Endothelial cell of umbilical vein (primary cell): ENCODE results near the gene KRTAP10-2. TPM values are rescaled to one million over a fixed set of nuclear protein-coding genes. Genes with fewer than 3 reads are reported as not detected.

Experiments
- BruUV-seq: library from RNA; stranded (reverse); fragments of 400-500 nt; replicated peaks from 2 replicates; lab custom pipeline; 2021; lab: Mats Ljungman, UMichigan
- CTCF ChIA-PET: fragments of 300-600, 350-600 bp; sonication (Branson Sonifier 250); formaldehyde crosslinking; loops from one replicate; lab custom pipeline; 2021; ENCODE audit warnings: antibody characterized with exemption, inconsistent platforms; lab: Charles Lee
- POLR2A ChIA-PET: fragments of 300-600, 350-600 bp; sonication (Branson Sonifier 250); formaldehyde crosslinking; loops from one replicate; lab custom pipeline; 2021; ENCODE audit warnings: antibody characterized with exemption, inconsistent platforms; lab: Charles Lee
- DNase-seq: peaks from one replicate; pipeline ENCODE4 v3.0.0-alpha.2; 2011; ENCODE audit warnings: low read depth, low spot score
- FAIRE-seq: peaks from 2 replicates; lab custom pipeline; 2011; peaks lifted over from hg19 to GRCh38; lab: Jason Lieb, UNC
- H2AFZ ChIP-seq: 2 replicates; pipeline ENCODE4 v1.6.0; 2012; ENCODE audit warnings: low read depth, low read length, control low read depth, inconsistent platforms
- H3K27ac ChIP-seq: 2 replicates; pipeline ENCODE4 v1.5.1; 2011; ENCODE audit warnings: low read depth, mild to moderate bottlenecking, control low read depth, low read length, moderate library complexity; ENCODE audit not compliant: insufficient read depth
- H3K27me3 ChIP-seq, 2 experiments: 2 replicates each; pipeline versions ENCODE4 v1.6.0 to v1.6.1; 2011; ENCODE audit warnings: low read length in 2 of 2, mixed read lengths in 1 of 2; ENCODE audit not compliant: control insufficient read depth in 2 of 2, insufficient read depth in 2 of 2
- H3K36me3 ChIP-seq, 2 experiments: 2 replicates in 1 of 2; 3 replicates in 1 of 2; pipeline ENCODE4 v1.5.1; 2011; ENCODE audit warnings: low read length in 2 of 2, mild to moderate bottlenecking in 1 of 2, moderate library complexity in 1 of 2; ENCODE audit not compliant: control insufficient read depth in 2 of 2, insufficient read depth in 2 of 2; ENCODE audit errors: extremely low read depth in 1 of 2
- H3K4me1 ChIP-seq: 3 replicates; pipeline ENCODE4 v1.5.1; 2011; ENCODE audit warnings: mild to moderate bottlenecking, low read length; ENCODE audit not compliant: control insufficient read depth, insufficient read depth; ENCODE audit errors: extremely low read depth
- H3K4me2 ChIP-seq: 2 replicates; pipeline ENCODE4 v1.6.1; 2011; ENCODE audit warnings: low read length, control low read depth, mixed read lengths; ENCODE audit not compliant: insufficient read depth
- H3K4me3 ChIP-seq, 3 experiments: fragments of 200-600 bp in 1 of 3; sonication (generic), shearing (Covaris generic) in 1 of 3; replicated peaks in 1 of 3; 2 replicates each; pipeline ENCODE4 v1.5.1; 2011 to 2016; ENCODE audit warnings: control low read depth in 3 of 3, low read length in 3 of 3, mild to moderate bottlenecking in 2 of 3, inconsistent platforms in 1 of 3, low read depth in 1 of 3, moderate library complexity in 1 of 3; ENCODE audit not compliant: insufficient read depth in 1 of 3
- H3K79me2 ChIP-seq: 2 replicates; pipeline ENCODE4 v1.6.0; 2012; ENCODE audit warnings: low read length, inconsistent platforms; ENCODE audit not compliant: control insufficient read depth, insufficient read depth
- H3K9ac ChIP-seq: replicated peaks from 2 replicates; pipeline ENCODE3; 2011; ENCODE audit warnings: low read length, control low read depth; ENCODE audit not compliant: insufficient read depth; ENCODE audit errors: extremely low read depth
- H3K9me1 ChIP-seq: replicated peaks from 3 replicates; pipeline ENCODE4 v1.6.0; 2011; ENCODE audit warnings: mild to moderate bottlenecking, low read length; ENCODE audit not compliant: control insufficient read depth, insufficient read depth; ENCODE audit errors: extremely low read depth
- H3K9me3 ChIP-seq: replicated peaks from 2 replicates; pipeline ENCODE4 v1.5.1; 2012; ENCODE audit warnings: low read length, inconsistent platforms; ENCODE audit not compliant: control insufficient read depth, insufficient read depth
- H4K20me1 ChIP-seq: replicated peaks from 2 replicates; pipeline ENCODE3; 2011; ENCODE audit warnings: mild to moderate bottlenecking, low read length; ENCODE audit not compliant: control insufficient read depth, insufficient read depth; ENCODE audit errors: extremely low read depth
- CTCF ChIP-seq, 2 donors: IDR thresholded peaks; 1 replicate in 1 of 2; 2 replicates in 1 of 2; pipeline ENCODE4 v1.5.1; 2011; ENCODE audit warnings: low read length in 2 of 2, mild to moderate bottlenecking in 2 of 2, moderate library complexity in 2 of 2, control low read depth in 1 of 2, inconsistent platforms in 1 of 2, low read depth in 1 of 2; ENCODE audit not compliant: insufficient read depth in 1 of 2; ENCODE audit errors: extremely low read depth in 1 of 2
- EZH2 ChIP-seq: IDR thresholded peaks from 2 replicates; pipeline ENCODE4 v1.6.1; 2012; ENCODE audit warnings: borderline replicate concordance, low read depth, mild to moderate bottlenecking, moderate library complexity, low read length, inconsistent platforms; ENCODE audit not compliant: severe bottlenecking
- FOS ChIP-seq: IDR thresholded peaks from 2 replicates; pipeline ENCODE4 v1.6.1; 2011; ENCODE audit warnings: mild to moderate bottlenecking, low read length, moderate library complexity, borderline replicate concordance; ENCODE audit not compliant: insufficient read depth
- GATA2 ChIP-seq: IDR thresholded peaks from 2 replicates; pipeline ENCODE4 v1.7.0; 2011; ENCODE audit warnings: low read depth, mild to moderate bottlenecking, moderate library complexity, mixed read lengths, low read length; ENCODE audit not compliant: insufficient read length, insufficient read depth
- JUN ChIP-seq: IDR thresholded peaks from 2 replicates; pipeline ENCODE4 v1.6.1; 2011; ENCODE audit warnings: borderline replicate concordance, low read depth; ENCODE audit not compliant: insufficient read length, insufficient read depth
- MAX ChIP-seq: IDR thresholded peaks from 2 replicates; pipeline ENCODE4 v1.6.1; 2011; ENCODE audit not compliant: insufficient read depth, insufficient read length
- MYC ChIP-seq: IDR thresholded peaks from one replicate; pipeline ENCODE4 v1.6.1; 2011; ENCODE audit warnings: mild to moderate bottlenecking, low read depth, low read length
- POLR2A ChIP-seq: IDR thresholded peaks from 2 replicates; pipeline ENCODE4 v1.6.1; 2012; ENCODE audit warnings: low read depth, mild to moderate bottlenecking, control low read depth, low read length
- POLR2AphosphoS5 ChIP-seq: IDR thresholded peaks from 2 replicates; pipeline ENCODE4 v1.6.1; 2012; ENCODE audit warnings: low read depth, mild to moderate bottlenecking, control low read depth, low read length, moderate library complexity; ENCODE audit not compliant: insufficient read depth
- dilution Hi-C: fragments of 300-500 bp; cut with MboI; formaldehyde crosslinking; loops from one replicate; pipeline ENCODE4 v1.15.0; 2019; ENCODE audit warnings: low sequenced_read_pairs; ENCODE audit not compliant: extremely low pct_ligation_motif_present
- intact Hi-C: fragments of 100-400 bp; cut with micrococcal nuclease; formaldehyde crosslinking; loops from one replicate; pipeline ENCODE4 v1.10.0; 2022
- polyA plus RNA-seq, 4 experiments: library from polyadenylated mRNA; depleted of rRNA in 3 of 4; stranded (reverse) in 3 of 4; unstranded in 1 of 4; fragments of >200 nt; gene quantifications; 2 replicates each; pipeline versions ENCODE4 v1.2.1 to v1.2.3, GENCODE V29; 2011 to 2012; ENCODE audit warnings: missing spikeins in 1 of 4
- total RNA-seq: library from RNA; stranded (reverse); gene quantifications from 2 replicates; pipeline ENCODE4 v1.2.3, GENCODE V29; 2021

KRTAP10-2 gene
- total and polyA plus RNA-seq, 2 donors (not counting 3 experiments of a cell fraction or from before 2014, with no cell fraction given) = not detected

GRCh38 chr21:44544566-44544965, 6.7 kb downstream of the KRTAP10-2 start:
- TF ChIP-seq POLR2AphosphoS5 (no peak), JUN (no peak), MAX (no peak), FOS (no peak), CTCF (IDR thresholded peaks at IDR 0.05; ENCODE audit: extremely low read depth in 1 of 2, insufficient read depth in 1 of 2, low read depth in 1 of 2, low read length in 2 of 2) (no peak), MYC (no peak), GATA2 (no peak), POLR2A (no peak), EZH2 (no peak)
- H4K20me1 ChIP-seq = no peaks in the 10 kb centered on the region
- dilution Hi-C loops = no loop called here
- intact Hi-C loops = no loop called here
- H3K36me3 ChIP-seq = no peaks in the 10 kb centered on the region
- no TSS peak for BruUV-seq
- POLR2A ChIA-PET = no interaction called here
- no peaks in the 10 kb centered on the region for H3K9me3 ChIP-seq
- peaks cover 3 to 24% of the 10 kb centered on the region in 2 experiments for H3K27me3 ChIP-seq
- H2AFZ ChIP-seq = no peak overlapping the region
- H3K9me1 ChIP-seq = no peaks in the 10 kb centered on the region
- no peak overlapping the region for H3K9ac ChIP-seq
- DNase-seq (no peak), FAIRE-seq (no peak)
- H3K4me2 ChIP-seq = no peak overlapping the region
- H3K4me1 ChIP-seq = no peaks in the 10 kb centered on the region
- H3K79me2 ChIP-seq = no peaks in the 10 kb centered on the region
- CTCF ChIA-PET = no interaction called here
- no peak overlapping the region for H3K27ac ChIP-seq
- H3K4me3 ChIP-seq = no peak overlapping the region
